Activated CD8-positive, alpha-beta memory T cell treated with anti-CD3 and anti-CD28 coated beads, Interleukin-2, amount 50 U/mL, for 1 hour (primary cell): ENCODE measurements around the gene ELN.
"Not testable (repeated sequence)": the region's sequence is repeated elsewhere in the genome, so short reads cannot be mapped to it uniquely, and the experiment has no call there.

Experiments
- DNase-seq: peaks from one replicate; pipeline ENCODE4 v3.0.0-alpha.2; 2020; ENCODE audit errors: extremely low read depth

ELN gene

DNA sequence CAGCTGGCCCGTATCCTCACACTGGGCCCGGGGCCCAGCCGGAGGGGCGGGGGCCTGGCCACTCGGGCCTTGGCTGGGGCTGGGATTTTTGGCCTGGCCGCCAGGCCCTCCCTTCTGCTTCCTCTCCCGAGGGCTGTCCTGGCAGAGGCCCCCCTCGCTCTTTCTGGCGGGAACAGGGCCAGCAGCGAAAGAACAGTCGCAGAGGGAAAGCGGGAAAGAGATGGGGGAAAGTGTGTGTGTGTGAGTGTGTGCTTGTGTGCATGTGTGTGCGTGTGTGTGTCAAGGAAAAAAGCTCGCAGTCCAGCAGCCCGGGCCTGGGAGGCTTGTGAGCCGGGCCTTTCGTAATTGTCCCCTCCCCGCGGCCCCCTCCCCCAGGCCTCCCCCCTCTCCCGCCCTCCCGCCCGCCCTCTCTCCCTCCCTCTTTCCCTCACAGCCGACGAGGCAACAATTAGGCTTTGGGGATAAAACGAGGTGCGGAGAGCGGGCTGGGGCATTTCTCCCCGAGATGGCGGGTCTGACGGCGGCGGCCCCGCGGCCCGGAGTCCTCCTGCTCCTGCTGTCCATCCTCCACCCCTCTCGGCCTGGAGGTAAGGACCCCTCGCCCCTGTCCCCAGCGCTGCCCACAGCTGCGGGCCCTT, at the start of gene ELN:
TSS of gene ELN (plus strand) at position 491 of the 638 bp plus-strand sequence. CDS start at position 506, 15 bp downstream.
- DNase-seq: no peak

DNA sequence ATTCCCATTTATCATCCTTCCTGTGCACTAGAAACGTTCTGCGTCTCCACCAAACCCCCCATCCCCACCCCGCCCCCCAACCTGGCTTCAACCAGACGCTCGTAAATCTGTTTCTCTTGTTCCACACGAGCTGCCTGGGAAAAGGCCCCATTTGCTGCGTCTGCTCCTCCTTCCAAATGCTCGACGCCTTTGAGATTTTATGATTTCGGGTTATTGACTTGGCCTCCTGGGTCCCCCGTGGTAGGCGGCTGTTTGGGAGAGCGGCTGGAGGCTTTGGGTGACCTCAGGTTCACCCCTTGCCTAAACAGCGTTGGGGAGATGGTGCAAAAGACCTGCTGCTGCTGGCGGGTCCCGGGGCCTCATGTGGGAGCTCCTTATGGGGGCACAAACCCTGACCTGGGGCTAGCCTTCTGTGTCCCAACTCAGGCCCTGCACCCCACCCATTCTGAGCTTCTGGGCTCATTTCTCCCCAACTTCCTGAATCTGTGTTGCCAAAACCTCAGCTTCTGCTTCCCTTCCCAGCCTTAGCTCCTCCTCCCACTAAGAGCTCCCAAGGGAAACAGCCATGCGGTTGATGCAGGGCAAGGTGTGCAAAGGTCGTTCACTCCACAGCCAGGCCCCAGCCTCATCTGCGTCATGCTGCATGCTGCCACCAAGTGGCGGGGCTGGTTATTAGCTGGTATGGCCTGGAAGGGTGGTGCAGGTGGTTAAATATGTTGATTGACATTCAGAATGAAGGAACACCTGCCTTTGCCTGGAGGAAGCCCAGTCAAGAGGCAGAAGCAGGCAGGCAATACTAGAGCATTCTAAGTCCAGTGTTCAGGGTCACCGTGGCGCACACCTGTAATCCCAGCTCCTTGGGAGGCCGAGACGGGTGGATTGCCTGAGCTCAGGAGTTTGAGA, 49.1 kb upstream of the ELN start:
- DNase-seq: no peak

- DNase-seq: not testable (repeated sequence)
These were observed 48.3 kb upstream of the ELN start for GRCh38 chr7:73979656-73980055.

DNA sequence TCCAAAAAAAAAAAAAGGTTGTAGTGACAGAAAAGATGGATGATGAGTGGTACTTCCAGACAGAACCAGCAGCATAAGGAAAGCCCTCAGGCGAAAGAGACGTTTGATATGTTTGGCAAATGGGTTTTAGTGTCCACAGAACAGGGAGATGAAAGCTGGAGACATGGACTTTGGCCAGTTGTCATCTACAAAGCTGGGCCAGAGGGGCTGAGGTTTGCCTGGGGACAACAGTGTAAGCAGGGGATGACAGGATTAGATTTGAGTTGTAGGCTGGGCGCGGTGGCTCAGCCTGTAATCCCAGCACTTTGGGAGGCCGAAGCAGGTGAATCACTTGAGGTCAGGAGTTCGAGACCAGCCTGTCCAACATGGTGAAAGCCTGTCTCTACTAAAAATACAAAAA, 47.8 kb upstream of the ELN start:
- no peak for DNase-seq

DNA sequence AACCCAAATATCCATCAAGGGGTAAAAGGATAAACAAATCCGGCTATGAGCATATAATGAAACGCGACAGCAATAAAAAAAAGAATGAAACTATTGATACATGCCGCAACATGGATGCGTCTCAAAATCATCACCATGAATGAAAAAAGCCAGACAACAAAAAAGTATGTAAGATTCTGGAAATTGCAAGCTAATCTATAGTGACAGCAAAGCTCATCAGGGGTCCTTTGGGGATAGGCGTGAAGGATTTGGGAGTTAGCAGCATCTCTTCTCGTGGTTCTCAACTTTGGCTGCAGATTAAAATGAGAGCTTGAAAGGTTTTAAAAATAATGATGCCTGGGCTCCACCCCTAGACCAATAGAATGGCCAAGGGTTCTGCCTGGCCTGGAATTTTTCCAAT, 46.0 kb upstream of the ELN start:
- DNase-seq: no peak

DNA sequence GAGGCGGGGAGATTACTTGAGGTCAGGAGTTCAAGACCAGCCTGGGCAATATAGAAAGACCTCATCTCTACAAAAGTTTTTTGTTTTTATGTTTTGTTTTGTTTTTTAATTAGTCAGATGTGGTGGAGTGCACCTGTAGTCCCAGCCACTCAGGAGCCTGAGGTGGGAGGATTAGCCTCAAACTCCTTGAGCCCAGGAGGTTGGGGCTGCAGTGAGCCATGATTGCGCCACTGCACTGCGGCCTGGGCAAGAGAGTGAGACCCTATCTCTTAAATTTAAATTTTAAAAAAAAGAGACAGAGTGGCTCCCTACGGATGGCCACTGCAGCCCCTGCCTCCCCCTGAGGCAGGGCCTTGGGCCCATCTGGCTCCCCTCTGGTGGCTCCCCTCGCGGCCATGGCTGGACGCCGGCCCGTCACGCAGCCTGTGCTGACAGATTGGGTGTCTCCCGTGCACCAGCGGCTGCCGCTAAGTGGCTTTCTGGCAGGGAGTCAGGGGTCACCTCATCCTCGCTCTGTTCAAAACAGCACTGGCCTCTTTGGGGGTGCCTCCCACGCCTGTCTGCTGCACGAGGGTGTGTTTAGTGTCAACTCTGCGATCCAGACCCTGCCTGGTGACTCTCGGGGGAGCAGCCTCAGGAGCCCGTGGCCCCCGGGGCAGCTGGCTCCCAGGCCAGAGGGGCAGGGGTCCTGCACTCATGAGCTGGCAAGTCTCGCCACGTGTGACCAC, 44.4 kb upstream of the ELN start:
- DNase-seq: no peak

DNA sequence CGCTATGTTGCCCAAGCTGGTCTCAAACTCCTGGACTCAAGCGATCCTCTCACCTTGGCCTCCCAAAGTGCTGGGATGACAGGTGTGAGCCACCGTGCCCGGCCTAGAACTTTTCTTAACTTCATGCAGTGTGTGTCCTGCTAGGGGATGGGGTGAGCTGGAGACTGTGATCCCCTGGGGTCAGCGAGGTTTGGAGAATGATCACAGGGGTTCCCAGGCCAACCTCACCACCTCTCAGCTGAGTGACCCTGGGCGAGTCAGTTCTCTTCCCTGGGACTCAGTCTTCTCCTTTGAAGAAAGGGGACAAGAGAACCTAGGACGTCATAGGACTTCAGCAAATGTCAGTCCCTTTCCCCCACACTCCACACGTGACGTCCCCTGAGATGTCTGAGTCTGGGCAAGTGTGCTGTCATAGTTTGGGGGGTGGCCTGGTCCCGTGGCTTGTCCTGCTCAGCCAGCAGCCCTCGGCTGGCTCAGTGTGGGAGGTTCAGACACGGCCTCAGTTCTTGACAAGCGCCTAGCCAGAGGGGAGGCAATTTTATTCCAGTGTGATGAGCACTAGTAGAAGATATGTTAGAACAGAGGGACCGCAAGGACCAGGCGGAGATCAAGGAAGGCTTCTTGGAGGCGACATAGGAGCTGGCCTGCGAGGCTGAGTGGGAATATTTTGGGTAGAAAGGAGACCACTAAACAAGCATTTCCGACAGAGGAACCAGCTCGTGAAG, 43.3 kb upstream of the ELN start:
- no peak for DNase-seq

GRCh38 chr7:73985737-73986141, 42.2 kb upstream of the ELN start:
- no peak for DNase-seq

- no peak for DNase-seq
These were observed 41.8 kb upstream of the ELN start for GRCh38 chr7:73986158-73986631.

DNA sequence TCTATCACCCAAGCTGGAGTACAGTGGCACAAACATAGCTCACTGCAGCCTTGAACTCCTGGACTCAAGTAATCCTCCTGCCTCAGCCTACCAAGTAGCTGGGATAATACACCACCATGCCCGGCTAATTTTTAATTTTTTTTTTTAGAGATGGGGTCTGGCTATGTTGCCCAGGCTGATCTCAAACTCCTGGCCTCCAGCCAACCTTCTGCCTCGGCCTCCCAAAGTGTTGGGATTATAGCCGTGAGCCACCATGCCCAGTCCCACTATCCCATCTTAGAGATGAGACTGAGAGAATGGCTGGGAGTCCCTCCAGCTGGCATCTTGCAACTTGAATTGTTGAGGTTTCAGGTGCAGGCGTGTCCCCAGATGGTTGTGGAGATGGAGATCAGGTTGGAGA, 40.7 kb upstream of the ELN start:
- no peak for DNase-seq

DNA sequence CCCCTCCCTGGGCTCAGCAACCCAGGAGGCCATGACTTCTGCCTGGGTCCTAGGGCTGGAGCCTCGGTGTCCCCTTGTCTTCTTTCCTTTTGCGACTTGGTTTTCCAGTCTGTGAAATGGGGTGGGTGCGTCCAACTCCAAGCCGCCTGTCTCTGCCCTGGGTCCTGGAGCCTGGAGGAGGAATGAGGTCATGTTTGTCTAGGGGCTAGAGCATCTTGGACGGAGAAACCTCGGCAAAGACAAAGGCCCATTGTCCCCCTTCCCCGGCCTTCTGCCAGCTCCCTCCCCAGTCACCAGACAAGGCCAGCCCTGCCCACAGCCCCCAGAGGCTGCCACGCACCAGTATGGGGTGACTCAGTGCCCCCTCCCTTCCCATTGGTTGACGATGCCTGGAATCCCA, 39.8 kb upstream of the ELN start:
- no peak for DNase-seq

DNA sequence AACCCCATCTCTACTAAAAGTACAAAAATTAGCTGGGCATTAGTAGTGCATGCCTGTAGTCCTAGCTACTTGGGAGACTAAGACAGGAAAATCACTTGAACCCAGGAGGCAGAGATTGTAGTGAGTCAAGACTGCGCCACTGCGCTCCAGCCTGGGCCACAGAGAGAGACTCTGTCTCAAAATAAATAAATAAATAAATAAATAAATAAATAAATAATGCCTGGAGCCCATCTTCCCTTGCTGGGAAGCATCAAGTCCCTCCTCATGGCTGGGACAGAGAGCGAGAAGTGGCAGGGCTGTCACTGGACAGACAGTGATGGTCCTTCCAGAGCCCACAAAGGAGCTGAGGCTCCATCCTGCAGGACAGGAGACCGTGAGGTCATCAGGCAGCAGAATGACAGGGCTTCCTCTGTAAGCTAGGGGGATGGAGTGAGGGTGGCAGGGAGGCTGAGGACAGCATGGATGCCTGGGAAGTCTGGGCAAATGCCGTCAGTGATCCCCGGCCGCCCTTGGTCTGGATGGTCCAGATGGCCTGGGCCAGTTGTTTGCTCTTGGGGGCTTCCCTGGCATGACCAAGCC, 36.4 kb upstream of the ELN start:
- no peak for DNase-seq

DNA sequence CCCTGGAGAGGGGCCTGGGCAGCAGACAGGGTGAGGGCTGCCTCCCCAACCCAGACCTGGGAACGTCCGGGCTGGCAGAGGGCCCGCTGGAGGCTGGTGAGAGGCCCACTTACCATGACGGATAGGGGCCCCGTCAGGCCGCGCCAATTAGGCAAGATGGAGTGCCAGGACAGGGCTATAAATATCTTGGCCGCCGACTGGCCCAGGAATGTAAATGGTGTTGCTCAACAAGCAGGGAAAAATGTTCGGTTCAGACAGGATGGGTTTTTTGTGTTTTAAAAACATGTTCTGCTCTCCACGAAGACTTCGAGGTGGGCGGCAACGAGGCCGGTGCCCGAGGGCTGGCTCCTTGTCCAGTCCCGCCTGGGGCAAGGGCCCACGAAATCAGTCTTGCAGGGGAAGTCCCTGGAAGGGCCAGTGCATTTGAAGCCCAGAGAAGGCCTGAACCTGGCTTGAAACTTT, 35.8 kb upstream of the ELN start:
- no peak for DNase-seq

DNA sequence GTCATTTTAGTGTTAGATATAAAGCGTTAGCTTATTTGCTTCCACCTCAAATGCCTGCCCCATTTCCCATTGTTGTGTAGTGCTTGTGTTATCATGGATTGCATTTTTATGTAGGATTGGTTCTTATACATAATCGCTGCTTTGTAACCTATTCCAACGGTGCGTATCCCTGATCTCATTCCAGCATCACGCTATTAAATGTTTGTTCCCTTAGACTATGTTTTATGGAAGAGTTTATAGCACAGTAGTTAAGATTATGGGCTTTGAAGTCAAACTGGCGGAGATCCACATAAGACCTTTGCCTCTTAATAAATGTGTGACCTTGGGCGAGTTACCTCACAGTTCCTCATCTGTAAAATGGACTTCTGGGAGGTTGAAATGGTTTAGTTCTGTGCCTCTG, 34.0 kb upstream of the ELN start:
- DNase-seq: no peak

DNA sequence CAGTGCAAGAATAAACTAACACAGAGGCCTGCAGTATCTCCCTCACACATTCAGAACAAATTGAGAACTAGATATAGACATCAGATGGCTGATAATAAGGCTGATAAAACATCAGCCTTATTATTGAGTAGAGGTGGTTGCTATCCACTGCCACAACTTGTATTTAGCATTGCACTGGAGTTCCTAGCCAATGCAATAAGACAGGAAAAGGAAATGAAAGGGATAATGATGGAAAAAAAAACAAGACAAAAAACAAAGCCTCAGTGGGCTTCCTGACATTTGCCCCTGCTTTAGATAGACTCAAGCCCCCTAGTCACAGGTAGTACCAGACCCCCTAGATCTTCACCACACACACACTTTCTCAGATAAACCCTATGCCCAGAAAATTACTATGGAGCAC, 33.2 kb upstream of the ELN start:
- no peak for DNase-seq

GRCh38 chr7:73995330-73995729, 32.6 kb upstream of the ELN start:
- DNase-seq: no peak

GRCh38 chr7:73995821-73996511, 32.0 kb upstream of the ELN start:
- no peak for DNase-seq

DNA sequence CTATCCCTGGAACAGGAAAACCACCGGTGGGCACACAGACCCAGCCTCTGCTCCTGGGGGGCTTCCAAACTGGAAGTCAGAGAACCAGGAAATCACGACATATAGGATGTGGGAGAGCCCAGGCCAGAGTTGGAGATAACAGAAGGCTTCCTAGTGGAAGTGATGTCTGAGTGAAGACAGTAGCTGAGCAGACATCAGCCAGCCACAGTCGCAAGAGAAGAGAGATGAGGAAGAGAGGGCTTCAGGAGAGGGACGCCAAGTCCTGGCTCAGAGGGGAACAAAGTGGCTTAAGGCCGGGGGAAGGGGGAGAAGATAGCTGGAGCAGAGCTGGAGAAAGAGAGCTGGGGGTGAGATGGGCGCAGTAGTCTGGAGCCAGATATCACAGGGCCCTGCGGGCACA, 30.9 kb upstream of the ELN start:
- no peak for DNase-seq

- no peak for DNase-seq
These were observed 28.1 kb upstream of the ELN start for GRCh38 chr7:73999664-74000435.
